Lower lobe of right lung (tissue), 2 donors: ENCODE data around the gene SLC6A3. TPM values are rescaled to one million over a fixed set of nuclear protein-coding genes. Genes with fewer than 3 reads are reported as not detected.

Source experiments
- ATAC-seq, 2 donors: fragments of 200-7000 bp; cut with Tn5 transposase; one replicate each; pipeline ENCODE4 v1.9.1; 2020 to 2022; ENCODE audit warnings: mild to moderate bottlenecking in 2 of 2, moderate library complexity in 2 of 2
- DNase-seq: peaks from one replicate; pipeline ENCODE4 v3.0.0-alpha.2; 2020
- H3K27ac ChIP-seq: fragments of 200-600 bp; one replicate; pipeline ENCODE4 v1.8.0; 2022
- H3K27me3 ChIP-seq: fragments of 200-600 bp; one replicate; pipeline ENCODE4 v1.8.0; 2022; ENCODE audit warnings: low read depth
- H3K36me3 ChIP-seq: fragments of 200-600 bp; one replicate; pipeline ENCODE4 v1.8.0; 2022; ENCODE audit warnings: mild to moderate bottlenecking
- H3K4me1 ChIP-seq: fragments of 200-600 bp; one replicate; pipeline ENCODE4 v1.8.0; 2022
- H3K4me3 ChIP-seq: fragments of 200-600 bp; one replicate; pipeline ENCODE4 v1.8.0; 2022; ENCODE audit warnings: mild to moderate bottlenecking
- H3K9me3 ChIP-seq: fragments of 200-600 bp; one replicate; pipeline ENCODE4 v1.8.0; 2022
- intact Hi-C: fragments of 100-400 bp; cut with DNase I; formaldehyde crosslinking; loops from one replicate; pipeline ENCODE4 v1.11.0; 2022
- total RNA-seq: library from RNA; stranded (reverse); fragmentation: NEBNext Ultra II Directional; extraction: Animal tissue kit (Norgen Biotek cat#: 25700); gene quantifications from one replicate; pipeline ENCODE4 v1.2.1, GENCODE V29; 2021
- TF ChIP-seq, protein P1 (sequence below): fragments of 200-600 bp; IDR thresholded peaks from one replicate; pipeline ENCODE4 v1.8.0; 2022; ENCODE audit warnings: antibody characterized with exemption, mild to moderate bottlenecking
- donor health status: DM: no; HTN: yes; CAD: no; lungs with severe emphysema.

SLC6A3 gene
- total RNA-seq, 1 donor from 2014 or later, result 0.12 TPM

DNA sequence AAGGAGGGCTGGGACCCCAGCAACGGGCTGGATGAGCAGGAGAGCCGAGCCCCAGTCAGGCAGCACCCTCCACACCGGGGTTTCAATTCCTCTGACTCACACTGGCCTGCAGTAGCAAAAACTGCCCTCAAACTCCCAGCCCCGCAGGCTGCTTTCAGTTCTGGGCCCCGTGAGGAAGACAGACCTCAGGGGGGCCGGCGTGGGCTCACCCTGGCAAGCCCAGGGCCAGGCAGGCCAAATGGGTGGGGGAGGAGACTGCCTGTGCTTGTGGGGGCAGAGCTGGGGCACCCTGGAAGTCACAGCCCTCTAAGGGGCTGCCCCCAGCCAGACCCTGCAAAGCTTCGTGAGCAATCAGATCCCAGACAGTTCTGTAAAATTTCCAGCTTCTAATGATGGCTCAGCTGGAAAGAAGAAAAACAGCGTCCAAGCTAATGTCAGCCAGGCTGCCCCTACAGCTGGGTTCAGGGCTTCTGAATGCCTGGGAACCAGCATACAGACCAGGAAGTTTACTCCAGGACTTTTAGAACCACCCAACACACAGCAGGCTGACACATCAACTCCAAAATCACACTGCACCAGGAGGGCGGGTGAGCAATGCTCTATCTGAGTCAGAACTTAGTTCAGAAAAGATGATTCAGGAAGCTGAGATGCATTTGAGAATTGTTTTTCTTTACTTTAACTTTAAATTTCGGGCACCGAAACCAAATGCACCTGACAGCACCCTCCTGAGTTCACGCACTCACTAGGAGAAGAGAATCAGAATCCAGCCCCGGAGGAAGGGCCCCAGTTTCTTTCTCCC lies 43.8 kb upstream of the SLC6A3 start:
- no peak overlapping the region for H3K27ac ChIP-seq
- no peak for DNase-seq
- no peak overlapping the region for H3K4me3 ChIP-seq
- ATAC-seq, result no peak
- TF ChIP-seq, protein P1, sequence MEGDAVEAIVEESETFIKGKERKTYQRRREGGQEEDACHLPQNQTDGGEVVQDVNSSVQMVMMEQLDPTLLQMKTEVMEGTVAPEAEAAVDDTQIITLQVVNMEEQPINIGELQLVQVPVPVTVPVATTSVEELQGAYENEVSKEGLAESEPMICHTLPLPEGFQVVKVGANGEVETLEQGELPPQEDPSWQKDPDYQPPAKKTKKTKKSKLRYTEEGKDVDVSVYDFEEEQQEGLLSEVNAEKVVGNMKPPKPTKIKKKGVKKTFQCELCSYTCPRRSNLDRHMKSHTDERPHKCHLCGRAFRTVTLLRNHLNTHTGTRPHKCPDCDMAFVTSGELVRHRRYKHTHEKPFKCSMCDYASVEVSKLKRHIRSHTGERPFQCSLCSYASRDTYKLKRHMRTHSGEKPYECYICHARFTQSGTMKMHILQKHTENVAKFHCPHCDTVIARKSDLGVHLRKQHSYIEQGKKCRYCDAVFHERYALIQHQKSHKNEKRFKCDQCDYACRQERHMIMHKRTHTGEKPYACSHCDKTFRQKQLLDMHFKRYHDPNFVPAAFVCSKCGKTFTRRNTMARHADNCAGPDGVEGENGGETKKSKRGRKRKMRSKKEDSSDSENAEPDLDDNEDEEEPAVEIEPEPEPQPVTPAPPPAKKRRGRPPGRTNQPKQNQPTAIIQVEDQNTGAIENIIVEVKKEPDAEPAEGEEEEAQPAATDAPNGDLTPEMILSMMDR, result no peak
- H3K36me3 ChIP-seq, result peaks cover 98% of the 10 kb centered on the region
- H3K9me3 ChIP-seq, result no peaks in the 10 kb centered on the region
- H3K27me3 ChIP-seq, result no peaks in the 10 kb centered on the region
- H3K4me1 ChIP-seq, result no peaks in the 10 kb centered on the region
- intact Hi-C loops, result no loop called here

DNA sequence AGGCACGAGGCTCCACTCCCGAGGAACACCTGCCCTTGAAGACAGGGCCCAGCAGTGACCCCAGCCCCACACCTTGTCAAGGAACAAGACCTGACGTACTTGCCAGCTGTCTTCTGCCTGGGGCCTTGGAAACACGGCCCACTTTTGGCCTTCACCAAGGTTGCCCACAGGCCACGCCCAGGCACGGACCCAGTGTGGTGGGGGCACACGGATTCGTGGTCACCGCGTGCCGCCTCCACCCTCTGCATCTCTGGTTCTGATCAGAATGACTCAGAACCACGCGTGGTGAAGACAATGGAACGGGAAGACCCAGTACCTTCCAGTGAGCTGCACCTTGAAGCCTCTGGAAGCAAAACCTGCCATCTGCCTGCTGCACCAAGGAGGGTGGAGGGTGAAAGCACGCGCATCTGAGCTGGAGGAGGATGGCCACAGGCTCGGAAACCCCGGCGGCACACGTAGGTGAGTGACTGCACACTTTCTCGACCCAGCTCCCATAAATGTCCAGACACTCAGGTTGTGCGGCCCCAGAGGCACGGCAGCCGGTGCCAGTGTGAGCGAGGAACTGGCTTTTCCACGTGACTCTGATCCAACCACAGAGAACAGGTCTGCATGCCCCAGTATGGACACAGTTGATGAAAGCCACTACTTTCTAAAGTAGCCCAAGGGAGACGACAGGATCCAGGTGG lies 42.0 kb upstream of the SLC6A3 start:
- TF ChIP-seq, protein P1, result no peak
- ATAC-seq (no peak), DNase-seq (no peak)
- Histone ChIP-seq H3K27ac (no peak overlapping the region), H3K4me3 (no peak overlapping the region), H3K9me3 (no peaks in the 10 kb centered on the region), H3K36me3 (peaks cover 93% of the 10 kb centered on the region), H3K4me1 (no peaks in the 10 kb centered on the region), H3K27me3 (no peaks in the 10 kb centered on the region)
- intact Hi-C loops, result no loop called here

DNA sequence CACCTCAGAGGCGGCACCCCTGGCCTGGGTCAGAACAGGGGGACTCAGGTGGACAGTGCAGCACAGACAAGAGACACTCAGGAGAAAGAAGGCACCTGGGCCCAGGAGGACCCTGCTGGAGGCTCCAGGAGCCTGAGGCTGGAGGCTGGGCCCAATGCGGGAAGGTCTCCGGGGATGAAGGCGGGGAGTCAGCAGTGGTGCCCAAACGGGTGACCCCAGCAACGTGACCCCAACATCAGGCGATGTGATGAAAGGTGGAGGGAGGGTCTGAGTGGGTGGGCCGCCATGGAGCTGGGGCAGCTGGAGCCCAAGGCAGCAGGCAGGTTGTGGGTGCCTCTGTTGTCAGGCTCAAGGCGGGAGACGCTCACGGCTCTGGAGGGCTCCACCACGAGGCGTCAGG lies 41.0 kb upstream of the SLC6A3 start:
- DNase-seq (no peak), ATAC-seq (no peak)
- Histone ChIP-seq H3K4me1 (no peaks in the 10 kb centered on the region), H3K4me3 (no peak overlapping the region), H3K36me3 (peaks cover 91% of the 10 kb centered on the region), H3K9me3 (no peaks in the 10 kb centered on the region), H3K27ac (no peak overlapping the region), H3K27me3 (no peaks in the 10 kb centered on the region)
- TF ChIP-seq, protein P1, result no peak
- intact Hi-C loops, result no loop called here

DNA sequence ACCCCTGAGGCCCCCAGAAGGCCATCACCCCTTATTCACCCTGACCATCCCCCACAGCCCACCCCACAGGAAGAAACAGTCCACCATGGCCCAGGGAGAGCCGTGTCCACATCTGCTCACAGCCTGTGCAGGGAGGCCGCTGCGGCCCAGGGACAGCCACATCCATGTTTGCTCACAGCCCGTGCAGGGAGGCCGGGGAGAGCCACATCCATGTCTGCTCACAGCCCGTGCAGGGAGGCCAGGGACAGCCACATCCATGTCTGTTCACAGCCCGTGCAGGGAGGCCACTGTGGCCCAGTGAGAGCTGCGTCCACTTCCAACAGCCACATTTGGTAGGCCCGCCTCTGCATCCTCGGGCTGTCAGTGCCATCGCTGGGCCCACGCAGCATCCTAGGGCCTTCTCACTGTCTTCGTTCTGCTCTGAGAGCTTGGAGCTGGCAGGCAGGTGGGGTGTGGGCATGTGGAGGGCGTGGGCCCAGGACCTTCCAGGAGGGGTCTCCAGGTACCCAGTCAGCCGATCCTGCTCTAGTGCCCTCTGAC lies 40.4 kb upstream of the SLC6A3 start:
- TF ChIP-seq, protein P1, result no peak
- no peak overlapping the region for H3K4me3 ChIP-seq
- H3K4me1 ChIP-seq, result no peaks in the 10 kb centered on the region
- ATAC-seq (no peak), DNase-seq (no peak)
- H3K27me3 ChIP-seq, result no peaks in the 10 kb centered on the region
- H3K9me3 ChIP-seq, result no peaks in the 10 kb centered on the region
- peaks cover 91% of the 10 kb centered on the region for H3K36me3 ChIP-seq
- intact Hi-C loops, result no loop called here
- H3K27ac ChIP-seq, result no peak overlapping the region

DNA sequence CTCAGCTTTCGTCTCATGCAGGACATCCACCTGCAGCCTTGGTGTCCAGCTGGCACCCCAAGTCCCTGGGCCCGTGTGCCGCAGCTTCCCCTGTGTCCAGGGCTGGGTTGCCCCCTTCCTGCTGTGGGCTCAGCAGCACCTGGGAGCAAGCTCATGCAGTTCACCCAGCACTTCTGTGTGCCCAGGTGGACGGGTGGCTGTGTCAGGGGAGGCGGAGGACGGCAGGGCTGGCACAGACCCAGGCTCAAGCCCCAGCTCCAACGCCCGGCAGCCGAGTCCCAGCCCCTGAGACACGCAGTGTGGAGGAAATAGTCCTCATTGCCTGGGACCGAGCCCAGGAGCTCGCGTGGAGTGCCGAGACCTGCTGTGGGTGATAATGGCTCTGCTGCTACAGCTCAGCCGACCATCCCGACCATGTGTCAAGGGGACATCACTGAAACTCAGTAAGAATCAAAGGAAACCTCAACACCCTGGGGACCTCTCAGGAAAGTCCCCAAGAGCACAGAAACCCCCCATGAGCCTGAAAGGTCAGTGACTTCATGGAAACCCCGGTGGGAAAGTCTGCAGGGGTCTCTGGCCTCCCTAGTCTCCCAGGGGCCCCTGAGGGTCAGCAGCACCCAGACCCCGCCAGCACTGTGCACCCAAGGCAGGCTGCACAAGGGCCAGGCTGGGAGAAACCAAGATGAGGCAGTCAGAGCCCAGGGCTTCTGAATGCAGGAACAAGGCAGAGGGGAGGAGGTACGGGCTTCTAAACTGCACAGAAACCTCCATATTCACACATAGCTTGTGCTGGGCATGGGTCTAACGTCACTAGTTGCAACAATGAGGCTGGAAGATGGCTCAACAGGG lies 39.7 kb upstream of the SLC6A3 start:
- Histone ChIP-seq H3K4me1 (no peaks in the 10 kb centered on the region), H3K9me3 (no peaks in the 10 kb centered on the region), H3K27ac (no peak overlapping the region), H3K36me3 (peaks cover 84% of the 10 kb centered on the region), H3K27me3 (no peaks in the 10 kb centered on the region), H3K4me3 (no peak overlapping the region)
- no peak for DNase-seq
- TF ChIP-seq, protein P1, result no peak
- intact Hi-C loops, result no loop called here
- ATAC-seq, result no peak
